WTC11 (cell line): ENCODE measurements around the gene PIANP.

Experiments
- ATF3 ChIP-seq: sonication (generic); formaldehyde crosslinking; conservative IDR thresholded peaks from 2 replicates; pipeline ENCODE4 v1.8.1; 2022; ENCODE audit warnings: mild to moderate bottlenecking, missing genetic modification reagents
- CTCF ChIP-seq: fragments of 200-600 bp; IDR thresholded peaks from 2 replicates; pipeline ENCODE4 v1.8.0; 2022; ENCODE audit warnings: antibody characterized with exemption

- TF ChIP-seq CTCF (no peak), ATF3 (CRISPR knock-in tag) (no peak)
Observed at GRCh38 chr12:6745741-6746525, 45.3 kb upstream of the PIANP start.
